ENCODE data around the gene ARHGEF7.

The ARHGEF7 gene

GRCh38 chr13:111209613-111210012 lies 94.5 kb downstream of the ARHGEF7 start:
- no peak for DNase-seq
- in situ Hi-C loops (cut with HindIII; ENCODE audit: low pct_ligation_motif_present, low pct_unique_long_range_greater_than_20kb, low sequenced_read_pairs), result no loop called here

- in situ Hi-C loops (cut with HindIII; ENCODE audit: low pct_ligation_motif_present, low pct_unique_long_range_greater_than_20kb, low sequenced_read_pairs), result no loop called here
- no peak for DNase-seq
Measured at GRCh38 chr13:111210091-111210490, 95.0 kb downstream of the ARHGEF7 start.

DNA sequence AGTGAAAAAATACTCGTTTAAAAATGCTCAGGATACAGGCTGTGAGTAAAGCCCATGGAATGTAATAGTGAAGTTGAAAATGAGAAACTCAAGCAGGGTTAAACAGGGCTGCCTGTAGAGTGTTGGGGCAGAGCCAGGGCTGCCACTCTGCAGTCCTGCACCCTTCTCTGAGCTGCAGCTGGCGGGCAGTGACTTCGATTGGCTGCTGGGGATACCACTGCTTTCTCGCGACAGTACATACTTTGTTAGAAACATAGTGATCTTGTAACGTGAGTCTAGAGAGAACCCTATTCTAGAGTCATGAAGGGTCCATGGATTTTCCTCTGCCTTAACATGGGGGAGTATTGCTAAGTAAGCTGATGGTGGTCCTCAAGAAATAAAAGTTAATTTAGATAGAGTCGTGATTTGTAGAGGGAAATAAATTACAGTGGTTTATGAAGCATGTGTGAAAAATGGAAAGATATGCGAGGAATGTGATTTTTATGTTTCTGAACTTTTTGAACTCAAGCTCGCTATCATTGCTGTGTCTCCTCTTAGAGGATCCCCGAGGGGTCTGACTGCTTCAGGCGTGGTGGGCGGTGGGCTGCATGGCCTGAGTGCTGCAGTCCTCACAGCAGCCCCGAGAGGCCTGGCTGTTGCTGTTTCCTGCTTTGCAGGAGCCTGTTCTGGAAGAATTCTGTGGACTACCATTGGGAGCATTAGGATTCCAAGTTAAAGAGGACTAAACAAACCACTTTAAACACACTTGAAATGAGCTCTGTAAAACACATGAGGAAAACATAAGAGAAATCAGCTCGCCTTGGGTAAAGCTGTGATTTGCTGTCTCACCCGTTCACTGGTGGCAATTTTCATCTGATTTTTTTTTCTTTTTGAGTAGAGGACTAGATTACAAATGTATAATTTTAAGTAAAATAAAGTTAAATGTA lies 95.7 kb downstream of the ARHGEF7 start:
- in situ Hi-C loops (cut with HindIII; ENCODE audit: low pct_ligation_motif_present, low pct_unique_long_range_greater_than_20kb, low sequenced_read_pairs), result no loop called here
- DNase-seq, result peak; percentile 83

GRCh38 chr13:111211789-111212516 lies 96.8 kb downstream of the ARHGEF7 start:
- no peak for DNase-seq
- in situ Hi-C loops (cut with HindIII; ENCODE audit: low pct_ligation_motif_present, low pct_unique_long_range_greater_than_20kb, low sequenced_read_pairs), result no loop called here

GRCh38 chr13:111212517-111212873 lies 97.4 kb downstream of the ARHGEF7 start:
- no peak for DNase-seq
- in situ Hi-C loops (cut with HindIII; ENCODE audit: low pct_ligation_motif_present, low pct_unique_long_range_greater_than_20kb, low sequenced_read_pairs), result no loop called here

DNA sequence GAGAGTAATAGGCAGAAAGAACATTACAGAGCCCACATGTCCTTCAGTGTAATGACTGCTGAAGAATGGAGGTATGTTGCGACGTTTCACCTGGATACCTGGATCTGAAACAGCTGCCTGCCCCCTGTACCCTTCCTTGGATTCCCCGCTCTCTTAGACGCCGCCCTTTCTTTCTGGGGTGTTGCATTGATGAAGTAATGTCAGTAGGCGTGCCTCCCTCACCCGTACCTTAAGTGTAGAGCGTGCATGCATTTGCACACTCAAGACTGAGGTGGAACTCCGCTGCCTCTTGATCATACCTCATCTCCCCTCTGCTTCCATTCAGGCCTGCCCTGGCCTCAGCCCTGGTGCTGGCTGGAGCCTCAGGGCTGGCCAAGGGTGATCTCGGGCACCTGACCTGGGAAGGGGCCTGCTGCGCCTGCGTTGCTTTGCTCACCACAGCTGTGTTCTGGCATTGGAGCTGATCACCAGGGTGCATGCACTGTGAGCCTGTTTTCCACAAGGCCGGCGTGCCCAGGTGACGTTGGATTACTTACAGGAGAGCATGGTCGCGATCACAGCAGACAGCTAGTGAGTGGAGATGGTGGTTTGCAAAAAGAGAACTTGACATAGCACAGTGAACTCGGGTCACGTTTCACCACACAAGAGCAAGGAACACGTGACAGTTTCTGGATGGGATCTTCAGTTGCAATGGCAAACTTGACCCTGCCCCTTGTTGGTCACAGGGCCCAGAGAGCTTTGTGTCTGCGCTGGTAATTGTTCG lies 99.0 kb downstream of the ARHGEF7 start:
- DNase-seq, result no peak
- in situ Hi-C loops (cut with HindIII; ENCODE audit: low pct_ligation_motif_present, low pct_unique_long_range_greater_than_20kb, low sequenced_read_pairs), result no loop called here

DNA sequence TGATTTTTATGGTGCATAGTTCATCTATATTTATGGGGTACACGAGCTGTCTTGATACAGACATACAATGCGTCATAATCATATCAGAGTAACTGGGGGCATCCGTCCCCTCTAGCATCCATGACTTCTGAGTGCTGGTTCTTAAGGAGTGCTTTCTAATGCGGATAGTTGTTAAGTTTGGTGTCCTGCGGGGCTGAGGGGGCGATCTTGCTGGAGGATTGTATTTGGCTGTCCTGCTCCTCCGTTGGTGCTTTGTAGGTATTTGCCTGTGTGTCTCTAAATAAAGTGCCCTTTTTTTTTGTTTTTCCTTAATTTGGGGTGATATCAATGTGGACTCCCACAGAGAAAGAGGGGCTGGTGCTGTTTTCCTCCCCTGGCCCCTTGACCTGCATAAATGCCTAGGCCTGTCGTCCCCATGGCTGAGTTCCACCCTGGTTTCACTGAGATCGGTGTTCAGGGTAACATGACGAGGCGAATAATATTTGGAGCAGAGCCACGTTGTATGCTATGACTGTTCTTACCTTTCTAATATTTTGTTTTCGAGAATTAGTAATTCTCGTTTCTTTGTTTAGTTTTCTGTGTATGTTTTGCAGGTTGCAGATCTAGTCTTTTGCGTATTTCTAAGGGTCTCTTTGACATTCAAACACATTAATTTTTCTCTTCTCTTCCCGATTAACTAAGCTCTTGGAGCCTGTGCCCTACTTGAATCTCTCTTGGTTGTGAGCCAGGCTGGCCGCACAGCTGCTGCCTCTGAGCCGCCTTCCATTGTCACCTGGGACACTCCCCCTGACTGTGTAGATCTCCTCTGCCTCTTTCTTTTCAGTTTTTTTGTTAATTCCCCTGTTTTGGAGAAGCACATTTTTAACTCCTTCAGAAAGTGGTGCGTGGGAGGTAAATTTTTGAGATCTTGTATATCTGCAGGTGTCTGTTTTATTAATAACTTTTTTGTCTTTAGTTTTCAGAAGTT lies 100.3 kb downstream of the ARHGEF7 start:
- in situ Hi-C loops (cut with HindIII; ENCODE audit: low pct_ligation_motif_present, low pct_unique_long_range_greater_than_20kb, low sequenced_read_pairs), result no loop called here
- no peak for DNase-seq

- in situ Hi-C loops (cut with HindIII; ENCODE audit: low pct_ligation_motif_present, low pct_unique_long_range_greater_than_20kb, low sequenced_read_pairs), result no loop called here
- DNase-seq, result peak; percentile 35
Measured at GRCh38 chr13:111216166-111216960, 101.3 kb downstream of the ARHGEF7 start.

- no peak for DNase-seq
- in situ Hi-C loops (cut with HindIII; ENCODE audit: low pct_ligation_motif_present, low pct_unique_long_range_greater_than_20kb, low sequenced_read_pairs), result no loop called here
Measured at GRCh38 chr13:111217641-111218040, 102.5 kb downstream of the ARHGEF7 start.

- in situ Hi-C loops (cut with HindIII; ENCODE audit: low pct_ligation_motif_present, low pct_unique_long_range_greater_than_20kb, low sequenced_read_pairs), result no loop called here
- DNase-seq, result no peak
Measured at GRCh38 chr13:111219280-111219679, 104.2 kb downstream of the ARHGEF7 start.

GRCh38 chr13:111219950-111220349 lies 104.8 kb downstream of the ARHGEF7 start:
- in situ Hi-C loops (cut with HindIII; ENCODE audit: low pct_ligation_motif_present, low pct_unique_long_range_greater_than_20kb, low sequenced_read_pairs), result no loop called here

GRCh38 chr13:111225166-111225565 lies 110.1 kb downstream of the ARHGEF7 start:
- in situ Hi-C loops (cut with HindIII; ENCODE audit: low pct_ligation_motif_present, low pct_unique_long_range_greater_than_20kb, low sequenced_read_pairs), result no loop called here
- no peak for DNase-seq

More at GRCh38 chr13:111219950-111220349, 104.8 kb downstream of the ARHGEF7 start:
- no peak for DNase-seq

- no peak for DNase-seq
- in situ Hi-C loops (cut with HindIII; ENCODE audit: low pct_ligation_motif_present, low pct_unique_long_range_greater_than_20kb, low sequenced_read_pairs), result no loop called here
Measured at GRCh38 chr13:111225810-111226546, 110.9 kb downstream of the ARHGEF7 start.

GRCh38 chr13:111227405-111227804 lies 112.3 kb downstream of the ARHGEF7 start:
- in situ Hi-C loops (cut with HindIII; ENCODE audit: low pct_ligation_motif_present, low pct_unique_long_range_greater_than_20kb, low sequenced_read_pairs), result no loop called here
- DNase-seq, result no peak

DNA sequence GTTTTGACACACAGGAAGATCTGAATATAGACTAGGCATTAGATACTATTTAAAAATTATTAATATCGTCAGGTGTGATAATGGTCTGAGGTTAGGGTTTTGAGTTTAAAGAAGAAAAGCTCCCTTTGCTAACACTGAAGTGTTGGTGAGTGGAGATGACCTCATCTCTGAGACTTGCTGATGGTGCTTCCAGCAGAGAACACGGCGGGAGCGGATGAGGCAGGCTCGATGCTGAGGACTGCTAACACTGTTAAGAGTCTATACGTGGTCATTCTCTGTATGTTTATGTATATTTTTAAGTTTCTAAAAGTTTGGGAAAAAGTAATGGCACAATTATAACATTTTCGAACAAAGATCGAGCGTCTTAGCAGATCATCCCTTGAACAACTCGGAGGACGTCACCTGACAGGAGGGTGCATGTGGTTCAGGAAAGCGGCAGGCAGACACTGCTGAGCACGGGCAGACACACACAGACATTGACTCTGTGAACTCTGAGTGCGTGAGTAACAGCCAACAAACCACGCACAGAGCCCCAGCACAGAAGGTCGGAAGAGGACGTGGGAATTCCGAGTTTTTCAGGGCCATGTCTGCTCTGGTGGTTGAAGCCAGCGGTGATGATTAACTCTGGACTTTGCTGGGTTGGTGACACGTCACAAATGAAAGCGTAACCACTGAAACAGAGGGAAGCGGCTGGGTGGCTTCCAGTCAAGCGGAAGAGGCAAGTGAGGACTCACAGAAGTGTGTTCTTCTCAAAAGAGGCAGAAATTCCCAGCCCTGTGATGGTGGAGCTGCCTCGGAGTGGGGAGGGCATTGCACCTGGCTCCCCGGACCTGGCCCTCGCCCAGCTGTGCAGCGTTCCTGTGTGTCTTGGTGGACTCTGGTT lies 113.4 kb downstream of the ARHGEF7 start:
- DNase-seq, result peak; percentile 92
- in situ Hi-C loops (cut with HindIII; ENCODE audit: low pct_ligation_motif_present, low pct_unique_long_range_greater_than_20kb, low sequenced_read_pairs), result no loop called here

Data from ACHN (cell line).